NCI-H524 treated with DMSO at 0.1 percent for 48 hours (cell line): ENCODE measurements around the gene PCDH1.

Experiments
- DNase-seq: peaks from one replicate; lab custom pipeline; 2025; lab: John Stamatoyannopoulos, UW

PCDH1 gene

DNA sequence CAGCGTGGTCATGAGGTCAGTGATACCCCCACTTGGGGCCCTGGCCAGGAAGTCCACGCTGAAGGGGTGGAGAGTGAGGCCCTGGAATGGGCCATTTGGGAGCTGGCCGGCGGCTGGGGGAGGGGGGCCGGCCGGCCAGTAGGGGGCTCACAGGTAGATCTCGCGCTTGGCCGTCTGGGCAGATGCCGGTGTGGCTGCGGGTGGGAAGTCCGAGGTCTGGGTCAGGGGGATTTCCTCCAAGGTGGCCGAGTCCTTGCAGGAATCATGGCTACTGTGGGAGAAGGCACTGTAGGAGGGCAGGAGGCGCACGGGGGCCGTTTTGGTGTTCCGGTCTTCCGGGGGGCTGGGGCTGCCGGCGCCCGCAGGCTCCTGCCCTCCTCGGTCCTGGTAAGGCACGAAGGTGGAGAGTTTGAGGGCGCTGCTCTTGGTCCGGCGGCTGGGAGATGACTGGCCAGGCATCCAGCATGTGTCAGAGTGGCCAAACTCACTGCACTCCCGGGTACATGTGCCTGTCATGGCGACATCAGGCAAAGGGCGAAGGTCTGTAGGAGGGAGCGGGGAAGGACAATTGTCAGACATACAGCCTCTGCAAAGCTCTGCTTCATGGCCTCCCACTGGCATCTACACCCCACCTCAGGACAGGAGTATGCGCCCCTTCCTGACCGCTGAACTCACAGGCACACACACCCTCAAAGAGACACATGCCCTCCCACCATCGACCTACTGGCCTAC is 24.1 kb downstream of the PCDH1 start:
- DNase-seq, result no peak

DNA sequence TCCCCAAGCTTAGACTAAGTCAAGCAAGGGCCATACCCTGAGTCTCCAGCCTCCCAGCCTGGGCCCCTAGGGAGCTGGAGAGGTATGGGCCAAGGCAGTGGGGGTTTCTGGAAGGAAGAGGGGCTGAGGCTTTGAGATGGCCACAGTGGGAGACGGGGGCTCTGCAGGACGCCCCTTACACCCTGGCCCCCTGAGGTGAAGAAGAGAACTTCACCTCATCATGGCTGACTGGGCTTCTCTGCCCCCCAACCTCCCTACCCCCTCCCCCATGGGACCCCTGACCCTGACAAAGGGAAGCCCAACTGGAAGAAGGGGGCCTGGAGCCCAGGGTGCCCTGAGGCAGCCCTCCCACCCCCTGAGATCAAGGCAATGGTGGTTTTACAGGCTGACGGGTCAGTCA is 25.8 kb downstream of the PCDH1 start:
- DNase-seq, result no peak

DNA sequence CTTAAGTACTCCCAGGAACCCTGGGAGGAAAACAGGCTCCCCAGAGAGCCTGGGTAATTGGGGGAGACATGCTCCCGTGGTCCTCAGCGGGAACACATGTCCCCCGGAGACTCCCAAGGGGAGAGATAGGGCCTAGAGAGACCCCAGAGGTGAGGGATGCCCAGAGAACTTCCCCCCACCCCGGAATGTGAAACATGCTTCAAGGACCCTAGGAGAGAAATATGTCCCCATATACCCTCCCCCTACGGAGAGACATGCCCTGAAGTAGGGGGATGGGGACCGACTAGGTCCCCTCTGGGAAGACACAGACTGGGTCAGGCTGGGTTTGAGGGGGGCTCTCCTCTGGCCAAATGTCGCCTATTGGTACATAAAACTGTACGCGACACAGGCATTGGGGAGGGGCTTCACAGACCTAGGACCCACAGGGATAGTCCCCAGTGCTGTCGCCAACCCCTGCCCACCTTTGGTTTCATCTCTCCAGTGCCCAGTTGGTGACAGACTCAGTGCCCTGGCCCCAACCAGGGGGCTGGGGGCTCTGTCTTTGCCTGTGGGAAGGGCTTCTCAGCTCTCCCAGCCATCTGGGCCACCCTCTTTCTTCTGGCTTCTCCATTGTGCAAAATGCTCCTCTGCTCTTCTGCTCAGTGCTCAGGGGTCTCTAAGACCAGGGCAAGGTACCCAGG is 26.9 kb downstream of the PCDH1 start:
- DNase-seq, result no peak

DNA sequence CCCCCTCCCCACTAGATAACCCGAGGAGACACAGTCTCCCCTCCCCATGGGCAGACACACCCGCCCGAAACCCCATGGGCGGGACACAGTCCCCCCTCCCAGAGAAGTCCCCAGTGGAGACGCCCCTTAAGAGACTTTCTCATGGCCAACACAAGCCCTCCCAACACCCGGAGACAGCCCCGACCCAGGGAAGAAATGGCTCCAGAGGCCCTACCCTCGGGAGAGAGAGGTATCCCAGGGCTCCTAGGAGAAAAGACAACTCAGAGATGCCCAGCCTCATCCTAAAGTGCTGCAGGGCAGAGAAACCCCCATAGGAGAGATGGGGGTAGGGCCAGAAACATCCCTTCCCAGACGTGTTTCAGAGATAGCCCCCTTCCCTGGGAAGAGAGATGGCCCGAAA is 27.4 kb downstream of the PCDH1 start:
- DNase-seq, result no peak

DNA sequence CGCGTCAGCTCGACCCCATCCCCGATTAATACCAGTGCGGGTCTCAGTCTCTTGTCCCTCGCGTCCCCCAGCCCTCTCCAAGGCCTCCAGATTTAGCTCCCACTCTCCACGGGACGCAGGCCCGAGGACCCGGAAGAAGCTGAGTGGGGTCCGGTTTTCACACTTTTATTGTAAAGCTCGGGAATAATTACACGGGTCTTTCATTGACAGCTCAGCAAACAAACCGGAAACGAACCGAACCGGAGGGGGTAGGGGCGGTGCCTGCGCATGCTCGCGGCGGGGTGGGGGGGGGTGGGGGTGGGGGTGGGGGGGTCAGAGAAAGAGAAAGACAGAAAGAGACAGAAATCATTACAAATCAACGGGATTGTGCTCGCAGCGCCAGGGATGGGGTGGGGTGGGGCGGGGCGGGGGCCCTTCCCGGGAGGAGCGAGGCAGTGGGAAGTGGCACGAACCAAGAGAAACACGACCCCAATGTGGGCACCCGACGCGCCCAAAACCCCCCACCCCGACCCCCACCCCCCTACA is 27.9 kb downstream of the PCDH1 start:
- no peak for DNase-seq

DNA sequence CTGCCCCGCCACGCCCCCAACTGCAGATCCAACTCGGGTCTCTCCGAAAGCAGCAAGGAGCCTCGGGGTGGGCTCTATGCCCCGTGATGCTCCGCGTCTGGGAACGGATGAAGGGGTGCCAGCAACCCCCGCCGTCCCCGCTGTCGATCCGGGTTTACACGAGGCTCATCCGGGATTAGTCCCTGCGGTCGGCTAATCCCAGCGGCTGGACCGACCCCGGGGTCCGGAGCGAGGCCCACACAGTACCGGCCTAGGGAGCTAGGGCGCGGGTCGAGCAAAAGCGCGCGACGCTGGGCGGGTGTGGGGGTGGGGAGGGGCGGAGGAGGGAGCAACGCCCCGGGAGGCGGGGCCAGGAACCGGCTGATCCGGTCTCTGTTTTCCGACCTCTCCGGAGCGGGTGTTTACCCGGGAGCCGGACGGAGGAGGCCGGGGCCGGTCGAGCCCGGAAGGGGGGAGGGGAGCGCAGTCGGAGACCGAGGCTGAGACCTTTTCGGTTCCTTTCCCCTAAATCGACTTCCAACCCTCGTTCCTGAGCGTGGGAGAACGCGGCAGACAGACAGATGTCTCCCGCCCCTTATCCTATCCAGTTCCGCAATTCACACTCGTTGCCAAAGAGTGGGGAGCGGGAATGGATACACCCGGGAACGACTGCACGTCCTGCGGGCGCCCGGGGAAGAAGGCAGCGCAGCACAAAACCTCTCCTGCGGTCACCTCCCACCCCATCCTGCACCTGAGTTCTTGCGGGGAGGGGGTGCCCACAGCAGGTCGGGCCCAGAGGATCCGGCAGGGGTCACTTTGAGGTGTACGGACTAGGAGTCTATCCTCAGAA is 28.6 kb downstream of the PCDH1 start:
- DNase-seq, result no peak

DNA sequence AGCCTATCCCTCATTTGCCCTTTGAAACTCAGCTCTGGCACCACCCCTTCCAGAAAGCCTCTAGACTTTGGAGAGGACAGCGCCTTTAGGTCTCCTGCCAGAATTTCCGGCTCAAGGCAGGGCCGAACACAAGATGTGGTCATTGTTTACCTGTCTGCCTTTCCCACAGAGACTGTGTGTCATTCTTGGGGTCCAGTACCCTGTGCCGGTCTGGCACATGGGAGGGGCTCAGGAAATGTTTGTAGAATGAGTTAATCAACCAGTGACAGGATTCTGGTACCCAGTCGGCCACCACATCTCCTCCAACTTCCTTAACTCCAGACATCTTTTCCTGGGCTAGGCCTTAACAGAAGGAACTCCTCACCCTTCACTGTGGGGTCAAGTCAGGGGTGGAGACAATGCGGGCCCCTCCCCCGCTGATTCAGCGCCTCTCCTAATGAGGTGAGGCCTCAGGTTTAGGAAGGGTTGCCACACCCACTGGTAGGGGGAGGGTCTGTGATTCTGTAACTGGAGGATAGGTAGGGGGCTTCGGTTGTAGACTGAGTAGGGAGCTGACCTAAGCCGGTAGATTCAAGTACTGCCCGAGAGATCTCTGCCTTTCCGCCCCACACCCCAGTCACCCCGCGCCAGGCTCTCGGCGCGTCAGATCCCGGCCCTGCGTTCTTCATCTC is 29.3 kb downstream of the PCDH1 start:
- DNase-seq, result no peak

DNA sequence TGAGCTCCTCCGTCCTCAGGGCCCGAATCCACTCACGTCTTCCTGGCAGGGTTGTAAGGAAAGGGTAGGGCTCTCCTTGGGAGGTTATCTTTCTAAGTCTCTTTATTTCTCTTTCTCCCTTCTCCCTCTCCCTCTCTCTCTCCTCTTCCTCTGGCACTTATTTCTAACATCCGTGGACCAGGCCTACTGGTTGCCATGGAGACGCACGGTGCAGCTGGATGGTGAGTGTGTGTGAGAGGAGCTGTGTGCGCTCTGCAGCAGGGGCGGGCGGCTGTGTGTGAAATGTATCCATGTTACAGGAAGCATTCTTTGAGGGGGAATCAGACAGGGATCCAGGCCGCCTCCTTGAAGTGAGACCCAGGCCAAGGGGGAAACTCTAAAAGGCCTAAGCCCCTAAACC is 32.2 kb downstream of the PCDH1 start:
- peak; percentile 42 for DNase-seq

DNA sequence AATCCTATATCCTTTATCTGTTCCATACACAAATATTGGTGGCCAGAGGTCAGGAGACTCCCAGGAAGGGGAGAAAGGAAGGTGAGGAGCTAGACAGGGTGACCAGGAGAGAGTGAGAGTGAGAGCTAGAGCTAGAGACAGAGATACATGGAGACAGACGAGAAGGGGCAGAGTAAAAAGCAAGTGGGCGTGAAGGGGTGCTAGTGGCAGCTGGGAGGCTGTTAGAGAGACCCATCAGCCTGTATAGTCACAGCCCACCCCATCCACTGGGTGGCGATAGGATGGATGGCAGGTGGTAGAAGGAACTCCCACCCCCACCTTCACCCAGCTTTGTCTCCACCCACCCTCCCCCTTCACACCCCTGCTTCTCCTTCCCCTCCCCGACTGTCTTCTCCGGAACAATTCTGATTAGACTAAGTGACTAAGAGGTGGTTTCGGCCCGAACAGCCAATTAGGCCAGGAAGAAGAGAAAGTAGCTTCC is 32.8 kb downstream of the PCDH1 start:
- no peak for DNase-seq

DNA sequence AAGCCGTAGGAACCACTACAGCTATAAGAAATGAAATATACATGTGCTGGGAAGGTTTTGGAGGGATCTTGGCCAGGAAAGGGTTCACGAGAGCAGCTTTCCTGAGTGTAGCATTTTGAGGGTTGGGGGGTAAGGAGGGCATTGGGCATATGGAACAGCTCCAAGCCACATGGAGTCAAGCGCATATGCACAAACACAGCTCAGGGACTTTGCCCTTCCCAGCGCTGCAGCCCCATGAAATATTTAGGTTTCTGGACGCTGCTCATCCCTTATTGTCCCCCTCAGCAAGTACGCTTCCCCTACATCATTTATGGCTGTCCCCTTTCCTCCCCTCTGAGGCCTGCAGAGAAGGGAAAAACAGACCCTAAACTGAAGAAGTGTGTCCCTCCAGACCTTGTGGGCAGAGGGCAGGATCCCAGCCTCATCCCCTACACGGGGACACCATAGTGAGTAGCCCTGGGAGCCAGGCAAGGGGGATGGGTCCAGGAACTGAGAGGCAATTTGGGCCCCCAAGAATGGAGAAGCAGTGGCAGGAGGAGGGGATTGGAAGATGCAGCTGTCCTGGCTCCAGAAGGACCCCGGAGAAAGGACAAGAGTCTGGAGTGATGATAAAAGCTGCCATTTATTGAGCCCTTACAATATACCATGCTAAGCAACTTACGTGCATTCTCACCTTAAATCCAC is 33.7 kb downstream of the PCDH1 start:
- no peak for DNase-seq

DNA sequence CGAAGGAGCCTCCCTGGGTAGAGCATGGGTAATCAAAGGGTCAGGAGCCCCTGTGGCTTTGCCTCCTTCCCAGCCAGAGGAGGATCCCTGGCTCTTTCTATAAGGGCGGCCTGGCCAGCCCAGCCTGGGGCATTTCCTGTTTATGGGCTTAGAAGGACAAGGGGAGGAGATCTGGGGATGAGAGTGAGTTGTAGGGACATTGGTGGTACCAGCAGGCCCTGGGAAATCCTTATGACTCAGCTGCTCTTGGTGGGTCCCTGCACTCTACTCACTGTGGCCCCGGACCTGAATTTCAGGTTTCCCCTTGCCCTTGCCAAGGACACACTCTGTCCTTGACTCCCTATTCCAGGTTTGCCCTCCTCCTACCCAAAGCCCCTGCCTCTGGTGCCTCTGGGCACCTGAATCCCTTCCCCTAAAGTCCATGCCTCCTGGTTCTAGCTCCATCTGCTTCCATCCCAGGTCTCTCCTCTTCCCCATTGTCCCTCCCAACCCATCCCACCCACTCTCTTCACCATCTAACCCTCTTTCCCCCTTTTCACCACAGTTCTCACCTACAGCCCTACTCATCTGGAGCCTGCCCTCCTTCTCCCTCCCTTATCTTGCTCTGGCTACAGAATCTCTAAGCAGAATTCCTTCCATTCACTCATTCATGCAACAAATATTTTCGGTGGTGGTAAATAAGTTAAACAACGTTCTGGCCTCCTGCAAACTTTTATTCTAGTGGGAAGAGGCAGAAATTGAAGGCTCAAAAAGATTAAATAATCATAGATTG is 34.9 kb downstream of the PCDH1 start:
- DNase-seq, result no peak

DNA sequence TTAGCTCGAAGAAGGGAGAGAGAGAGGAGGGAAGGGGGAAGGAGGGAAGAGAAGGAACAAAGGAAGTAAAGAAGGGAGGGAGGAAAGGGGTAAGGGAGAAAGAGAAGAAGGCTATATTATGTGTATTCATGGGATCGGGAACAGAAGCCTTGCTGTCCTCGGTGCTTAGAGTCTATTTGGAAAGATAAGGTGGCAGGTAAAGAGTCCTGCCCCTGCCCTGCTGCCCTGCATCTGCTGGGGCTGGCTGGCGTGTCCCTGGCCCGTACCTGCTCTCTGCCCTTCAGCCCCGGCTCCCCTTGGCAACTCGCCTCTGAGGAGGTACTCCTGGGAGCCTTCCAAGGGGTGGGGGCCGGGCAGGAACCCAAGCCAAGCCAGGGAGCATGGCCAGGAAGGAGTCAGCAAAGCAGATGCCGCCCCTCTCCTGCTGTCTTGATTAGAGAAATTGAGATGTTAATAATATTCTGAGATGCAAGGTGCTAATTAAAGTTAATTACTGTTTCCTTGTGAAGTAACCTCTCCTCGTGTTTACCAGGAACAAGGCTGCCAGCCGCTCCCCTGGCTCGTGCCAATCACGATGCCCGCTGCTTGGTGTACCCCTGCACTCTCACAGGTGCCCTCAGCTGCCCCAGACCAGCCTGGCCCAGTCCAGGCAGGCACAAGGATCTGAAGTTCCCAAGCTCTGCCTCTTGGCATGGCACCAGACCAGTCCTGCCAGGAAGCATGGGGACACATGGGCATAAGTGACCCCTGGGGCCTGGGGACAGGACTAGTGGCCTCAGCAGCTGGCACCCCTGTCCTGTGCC is 36.6 kb downstream of the PCDH1 start:
- no peak for DNase-seq

DNA sequence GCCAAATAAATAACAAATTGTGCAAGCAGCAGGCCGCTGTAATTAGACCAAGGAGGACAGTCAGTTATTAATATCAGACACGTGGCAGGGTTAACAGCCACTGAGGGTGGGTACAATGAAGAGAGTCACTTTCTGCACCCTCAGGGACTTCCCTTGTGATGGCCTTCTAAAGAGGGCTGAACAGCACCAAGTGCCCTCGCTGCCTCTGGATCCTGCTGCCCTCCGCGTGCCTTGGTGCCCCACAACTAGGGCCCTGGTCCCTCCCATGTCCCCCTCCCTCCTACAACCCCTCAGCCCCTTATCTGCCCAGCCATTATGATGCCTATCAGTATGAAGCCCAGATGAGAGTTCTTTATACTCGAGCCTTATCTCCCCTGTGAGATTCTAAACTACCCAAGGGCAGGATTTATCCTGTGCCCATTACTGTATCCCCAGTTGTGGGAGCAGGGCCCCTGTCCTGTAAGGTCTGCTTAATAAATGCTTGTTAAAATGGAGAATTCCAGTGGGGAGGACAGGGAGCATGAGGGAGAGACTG is 37.3 kb downstream of the PCDH1 start:
- no peak for DNase-seq

DNA sequence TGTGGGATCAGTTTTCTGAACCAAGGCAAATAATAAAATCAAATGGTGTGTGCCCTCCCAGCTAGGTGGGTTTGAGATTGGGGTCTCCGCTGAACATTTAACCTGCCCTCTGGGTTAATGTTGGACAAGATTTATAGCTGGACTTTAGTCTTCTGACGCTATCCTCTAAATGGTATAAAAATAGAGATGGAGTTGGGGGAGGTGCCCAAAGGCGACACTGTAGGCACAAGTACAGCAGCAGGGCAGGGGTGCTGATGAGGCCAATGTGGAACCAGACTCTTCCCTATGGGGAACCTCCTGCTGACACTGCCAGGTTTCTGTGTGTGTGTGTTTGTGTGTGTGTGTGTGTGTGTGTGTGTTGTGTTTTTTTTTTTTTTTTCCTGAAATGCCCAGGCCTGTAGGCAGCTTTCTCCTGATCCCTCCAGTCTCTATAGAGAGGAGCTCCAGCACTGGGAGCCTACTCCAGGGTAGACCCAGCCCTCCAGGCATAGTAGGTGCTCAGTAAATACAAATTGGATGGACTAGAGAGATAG is 37.9 kb downstream of the PCDH1 start:
- DNase-seq, result no peak

DNA sequence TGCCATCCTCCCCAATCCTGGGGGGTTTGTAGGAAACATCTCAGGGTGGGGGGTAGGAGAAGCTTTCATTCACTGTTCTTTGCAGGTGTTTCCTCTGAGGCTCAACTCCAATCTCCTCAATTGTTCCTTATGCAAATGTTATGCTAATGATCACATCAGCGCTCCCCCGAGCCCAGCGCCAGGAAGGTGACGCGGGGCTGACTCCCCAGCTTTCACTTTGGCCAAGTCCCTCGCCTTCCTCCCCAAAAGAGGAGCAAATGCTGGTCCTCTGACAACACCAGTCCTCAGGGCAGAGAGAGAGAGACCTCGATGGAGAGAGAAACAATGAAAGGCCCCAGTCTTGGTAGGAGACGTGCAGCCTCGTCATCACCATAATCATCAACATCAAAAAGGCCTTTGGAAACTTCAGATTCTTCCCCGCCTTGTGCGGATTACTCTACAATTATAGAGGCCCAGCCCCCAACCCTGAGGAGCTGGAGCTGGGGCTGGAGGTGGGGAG is 39.1 kb downstream of the PCDH1 start:
- no peak for DNase-seq

DNA sequence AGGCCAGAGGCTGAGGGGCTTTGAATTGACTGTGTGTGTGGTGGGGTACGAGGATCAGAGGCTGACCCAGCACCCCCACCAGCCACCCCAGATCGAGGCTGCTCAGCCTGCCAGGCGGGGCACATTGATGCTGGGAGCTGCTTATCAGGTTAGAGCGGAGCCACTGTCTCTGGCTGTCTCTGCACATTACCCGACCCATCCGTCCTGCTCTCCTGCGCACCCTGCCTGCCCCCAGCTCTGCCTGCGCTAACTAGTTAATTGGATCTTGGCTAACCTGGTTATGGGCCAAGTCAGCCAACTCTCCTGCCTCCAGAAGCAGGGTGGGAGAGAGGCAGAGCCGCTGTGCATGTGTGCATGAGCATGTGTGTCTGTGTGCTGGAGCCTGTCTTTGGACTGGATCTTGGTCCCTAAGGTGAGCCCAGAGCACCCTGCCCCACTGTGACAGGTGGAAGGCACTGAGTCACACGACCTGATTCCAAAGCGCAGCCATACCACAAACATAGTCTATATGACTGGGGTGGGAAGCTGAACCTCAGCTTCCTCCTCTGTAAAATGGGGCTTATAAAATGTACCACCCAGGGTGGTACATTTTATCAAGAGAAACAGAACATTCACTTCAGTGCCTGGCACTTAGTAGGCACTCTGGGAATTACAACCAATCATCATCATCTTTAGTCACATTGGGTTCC is 39.7 kb downstream of the PCDH1 start:
- no peak for DNase-seq

DNA sequence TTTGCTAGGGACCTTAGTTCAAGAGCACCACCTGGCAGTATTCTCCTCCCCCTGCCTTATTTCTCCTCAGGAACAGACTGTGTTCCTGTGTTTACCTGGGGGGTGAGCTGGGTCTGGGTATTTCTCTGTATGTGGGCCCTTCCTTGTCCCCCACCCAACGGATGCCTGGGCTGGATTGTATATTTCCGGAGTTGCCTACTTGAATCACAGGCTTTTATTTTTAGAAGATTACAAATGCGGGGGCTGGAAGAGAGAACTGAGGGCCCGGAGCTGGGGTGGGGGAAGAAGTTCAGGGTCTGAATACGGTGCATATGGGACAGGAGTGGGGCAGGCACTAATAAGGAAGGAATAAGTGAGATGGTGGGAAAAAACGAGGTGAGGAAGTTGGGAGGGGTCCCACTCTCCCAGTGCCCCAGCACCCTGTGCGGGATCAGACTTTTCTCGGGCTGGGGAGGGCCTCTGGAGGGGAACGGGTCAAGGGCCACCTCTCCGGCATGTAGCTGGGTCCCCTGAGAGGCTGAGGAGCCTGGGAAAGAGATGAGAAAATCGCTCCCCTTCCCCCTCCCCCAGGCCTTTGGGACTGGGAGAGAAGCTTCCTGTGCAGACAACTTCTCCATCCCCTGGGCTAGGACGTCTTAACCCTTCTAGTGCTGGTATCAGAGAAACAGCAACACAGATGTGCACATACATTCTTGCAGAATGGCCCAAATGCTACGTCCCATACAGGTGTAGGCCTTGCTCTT is 42.1 kb downstream of the PCDH1 start:
- no peak for DNase-seq

DNA sequence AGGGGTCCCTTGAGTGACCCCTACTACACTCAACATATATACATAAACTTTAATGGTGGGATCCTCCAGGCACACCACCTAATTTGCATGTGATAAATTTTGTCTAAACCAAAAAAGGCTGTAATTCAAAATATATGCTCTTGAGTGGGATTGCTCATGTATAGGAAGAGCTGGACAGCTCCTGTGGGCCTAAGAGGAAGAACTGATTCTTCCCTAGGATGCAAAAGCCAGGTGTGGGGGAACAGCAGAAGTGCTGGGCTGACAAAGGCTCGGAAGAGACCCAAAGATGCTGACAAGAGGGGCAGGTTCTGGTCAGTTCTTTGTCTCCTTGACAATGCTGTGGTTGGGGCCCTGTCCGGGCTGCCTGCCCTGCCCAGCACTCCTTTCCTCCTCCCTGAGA is 43.9 kb downstream of the PCDH1 start:
- no peak for DNase-seq
